ENCODE results near the gene MATN4. TPM values are rescaled to one million over a fixed set of nuclear protein-coding genes. Genes with fewer than 3 reads are reported as not detected.

MATN4 gene
- total RNA-seq, 1 experiment from 2014 or later, result 0.33 TPM

DNA sequence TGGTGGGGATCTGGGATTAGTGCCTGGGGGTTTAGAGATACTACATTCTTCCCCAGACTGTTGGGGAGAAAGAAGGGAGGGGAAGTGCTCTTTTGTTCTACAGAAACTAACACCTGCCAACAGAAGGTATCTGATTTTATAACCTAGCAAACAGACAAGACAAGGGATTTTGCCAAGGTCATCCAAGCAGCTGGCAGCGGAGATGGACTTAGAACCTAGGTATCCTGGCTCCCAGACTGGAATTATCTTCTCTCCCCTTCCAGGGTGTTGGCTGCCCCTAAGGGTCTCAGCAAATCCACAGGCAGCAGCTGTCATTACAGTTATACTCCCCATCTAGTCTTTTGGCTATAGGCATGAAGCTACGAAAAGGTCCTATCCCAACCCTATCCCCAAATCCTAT is 31.7 kb upstream of the MATN4 start:
- POLR2A ChIA-PET (ENCODE audit: unreplicated experiment), result no interaction called here
- BruUV-seq (replicated peaks), result no TSS peak
- no peak overlapping the region for H2AFZ ChIP-seq
- CTCF ChIA-PET, result no interaction called here
- intact Hi-C loops (cut with micrococcal nuclease; ENCODE audit: unreplicated experiment), result no loop called here
- no peaks in the 10 kb centered on the region for H3K9me3 ChIP-seq (ENCODE audit: insufficient read depth, low read depth)
- no peak overlapping the region for H3K27ac ChIP-seq
- H3K4me3 ChIP-seq, result no peak overlapping the region
- peak overlapping the region; percentile 93; the same call in 1 of the 2 replicates for H3K4me2 ChIP-seq
- peaks cover 90% of the 10 kb centered on the region for H3K4me1 ChIP-seq (replicated peaks; ENCODE audit: insufficient read depth)
- H3K36me3 ChIP-seq (ENCODE audit: low read depth), result peaks cover 44% of the 10 kb centered on the region
- peaks cover 77% of the 10 kb centered on the region for H3F3A ChIP-seq (ENCODE audit: insufficient read depth, low read depth)
- TF ChIP-seq, protein P1, sequence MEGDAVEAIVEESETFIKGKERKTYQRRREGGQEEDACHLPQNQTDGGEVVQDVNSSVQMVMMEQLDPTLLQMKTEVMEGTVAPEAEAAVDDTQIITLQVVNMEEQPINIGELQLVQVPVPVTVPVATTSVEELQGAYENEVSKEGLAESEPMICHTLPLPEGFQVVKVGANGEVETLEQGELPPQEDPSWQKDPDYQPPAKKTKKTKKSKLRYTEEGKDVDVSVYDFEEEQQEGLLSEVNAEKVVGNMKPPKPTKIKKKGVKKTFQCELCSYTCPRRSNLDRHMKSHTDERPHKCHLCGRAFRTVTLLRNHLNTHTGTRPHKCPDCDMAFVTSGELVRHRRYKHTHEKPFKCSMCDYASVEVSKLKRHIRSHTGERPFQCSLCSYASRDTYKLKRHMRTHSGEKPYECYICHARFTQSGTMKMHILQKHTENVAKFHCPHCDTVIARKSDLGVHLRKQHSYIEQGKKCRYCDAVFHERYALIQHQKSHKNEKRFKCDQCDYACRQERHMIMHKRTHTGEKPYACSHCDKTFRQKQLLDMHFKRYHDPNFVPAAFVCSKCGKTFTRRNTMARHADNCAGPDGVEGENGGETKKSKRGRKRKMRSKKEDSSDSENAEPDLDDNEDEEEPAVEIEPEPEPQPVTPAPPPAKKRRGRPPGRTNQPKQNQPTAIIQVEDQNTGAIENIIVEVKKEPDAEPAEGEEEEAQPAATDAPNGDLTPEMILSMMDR (conservative IDR thresholded peaks at IDR 0.05), result no peak
- TF ChIP-seq EZH2 (IDR thresholded peaks at IDR 0.05; ENCODE audit: low read depth), result no peak
- H3K27me3 ChIP-seq (ENCODE audit: insufficient read depth, low read depth), result no peaks in the 10 kb centered on the region
- peaks cover 94% of the 10 kb centered on the region for H3K79me2 ChIP-seq (ENCODE audit: low read depth)
- no peak for DNase-seq
- H3K9me2 ChIP-seq (ENCODE audit: insufficient read depth), result no peaks in the 10 kb centered on the region
- peaks cover 11% of the 10 kb centered on the region for H4K20me1 ChIP-seq (ENCODE audit: insufficient read depth)

DNA sequence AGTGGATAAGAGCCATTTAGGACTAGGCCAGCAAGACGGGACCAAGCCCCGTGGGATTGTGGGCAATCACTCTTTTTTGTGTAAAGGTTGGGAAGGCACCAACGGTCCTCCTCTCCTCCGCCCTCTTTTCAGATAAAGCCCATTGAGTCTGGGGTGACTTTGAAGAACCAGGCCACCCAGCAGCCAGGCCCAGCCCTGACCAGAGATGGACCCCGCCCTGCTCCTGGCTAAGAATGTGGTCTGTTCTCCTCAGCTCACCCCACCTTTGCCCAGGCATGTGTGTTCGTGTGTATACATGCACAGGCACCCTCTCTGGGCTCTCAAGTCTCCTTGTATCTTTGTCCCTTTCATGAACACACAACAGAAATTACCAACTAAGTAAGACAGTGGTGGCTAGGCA is 31.0 kb upstream of the MATN4 start:
- Histone ChIP-seq H3K9me3 (ENCODE audit: insufficient read depth, low read depth) (no peaks in the 10 kb centered on the region), H3K27me3 (ENCODE audit: insufficient read depth, low read depth) (no peaks in the 10 kb centered on the region), H4K20me1 (ENCODE audit: insufficient read depth) (peaks cover 11% of the 10 kb centered on the region), H3K36me3 (ENCODE audit: low read depth) (peaks cover 47% of the 10 kb centered on the region), H3F3A (ENCODE audit: insufficient read depth, low read depth) (peaks cover 71% of the 10 kb centered on the region), H3K4me1 (replicated peaks; ENCODE audit: insufficient read depth) (peaks cover 85% of the 10 kb centered on the region), H3K27ac (peak overlapping the region; percentile 81), H3K79me2 (ENCODE audit: low read depth) (peaks cover 95% of the 10 kb centered on the region), H3K4me3 (no peak overlapping the region), H3K4me2 (peak overlapping the region; percentile 93), H2AFZ (no peak overlapping the region), H3K9me2 (ENCODE audit: insufficient read depth) (no peaks in the 10 kb centered on the region)
- ChIA-PET POLR2A (ENCODE audit: unreplicated experiment) (no interaction called here), CTCF (interaction anchor here (0.6 kb wide), 1 partner anchor 23 kb away, joined by 5 read pairs; the partner anchor contains the start of gene SYS1)
- BruUV-seq (replicated peaks), result no TSS peak
- intact Hi-C loops (cut with micrococcal nuclease; ENCODE audit: unreplicated experiment), result no loop called here
- peak in 1 of 2 experiments; percentile 37 for DNase-seq
- no peak for TF ChIP-seq EZH2 (IDR thresholded peaks at IDR 0.05; ENCODE audit: low read depth)
- TF ChIP-seq, protein P1 (conservative IDR thresholded peaks at IDR 0.05), result no peak

DNA sequence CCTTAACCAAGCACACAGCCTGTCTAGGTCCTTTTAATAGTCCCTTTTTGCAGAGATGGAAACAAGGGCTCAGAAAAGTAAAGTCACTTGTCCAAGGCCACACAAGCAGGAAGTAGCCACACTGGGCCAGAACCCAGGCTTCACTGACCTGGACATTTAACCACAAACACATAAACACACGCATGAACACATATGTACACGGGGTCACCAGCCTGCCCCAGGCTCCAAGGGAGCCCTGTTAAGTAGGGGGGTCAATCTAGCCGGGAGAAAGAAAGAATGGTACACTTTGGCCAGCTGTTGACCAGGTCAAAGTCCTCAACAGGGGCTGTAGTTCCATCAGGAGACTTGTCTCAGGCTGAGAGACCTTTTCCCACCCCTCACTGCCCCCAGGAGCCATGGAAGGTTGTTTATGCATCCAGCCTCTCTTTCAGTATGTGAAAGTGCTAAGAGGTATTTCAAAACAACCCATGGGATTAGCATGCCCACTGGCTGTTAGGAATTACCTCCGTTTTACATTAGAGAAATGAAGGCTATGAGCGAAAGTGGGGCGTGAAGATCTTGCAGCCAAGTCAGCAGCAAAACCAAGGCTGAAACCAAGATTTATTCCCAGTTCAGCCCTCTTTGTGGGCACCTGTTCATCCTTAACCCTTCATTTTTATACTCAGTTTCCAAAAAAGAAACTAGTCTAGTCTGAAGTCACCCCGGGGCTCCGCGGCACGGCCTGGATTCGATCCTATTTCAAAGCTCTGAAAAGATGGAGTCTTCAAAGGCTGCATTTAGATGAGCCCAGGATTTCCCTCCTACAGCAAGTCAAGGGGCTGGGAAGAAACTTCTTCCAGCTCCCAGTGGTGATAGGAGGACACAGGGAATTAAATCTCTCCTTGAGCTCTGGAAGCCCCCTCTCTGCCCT is 30.3 kb upstream of the MATN4 start:
- H2AFZ ChIP-seq, result no peak overlapping the region
- H3K4me2 ChIP-seq, result peak overlapping the region; percentile 93
- H3K27me3 ChIP-seq (ENCODE audit: insufficient read depth, low read depth), result no peaks in the 10 kb centered on the region
- CTCF ChIA-PET, result interaction anchor here (0.6 kb wide), 1 partner anchor 24 kb away, joined by 5 read pairs; the partner anchor contains the start of gene SYS1
- intact Hi-C loops (cut with micrococcal nuclease; ENCODE audit: unreplicated experiment), result no loop called here
- H3K4me1 ChIP-seq (replicated peaks; ENCODE audit: insufficient read depth), result peaks cover 78% of the 10 kb centered on the region
- peaks cover 64% of the 10 kb centered on the region for H3F3A ChIP-seq (ENCODE audit: insufficient read depth, low read depth)
- peak overlapping the region; percentile 81 for H3K27ac ChIP-seq
- H3K79me2 ChIP-seq (ENCODE audit: low read depth), result peaks cover 91% of the 10 kb centered on the region
- TF ChIP-seq EZH2 (IDR thresholded peaks at IDR 0.05; ENCODE audit: low read depth), result no peak
- TF ChIP-seq, protein P1 (conservative IDR thresholded peaks at IDR 0.05), result no peak
- H3K36me3 ChIP-seq (ENCODE audit: low read depth), result peaks cover 51% of the 10 kb centered on the region
- TSS peak; percentile 15 for BruUV-seq (replicated peaks)
- no peak for DNase-seq
- POLR2A ChIA-PET (ENCODE audit: unreplicated experiment), result interaction anchor here (0.6 to 1.4 kb wide), 4 partner anchors 10 to 69 kb away, joined by 3 to 5 read pairs (median 4); partner anchors contain the start of genes DBNDD2, SDC4 and SYS1
- H4K20me1 ChIP-seq (ENCODE audit: insufficient read depth), result peaks cover 11% of the 10 kb centered on the region
- peak overlapping the region; percentile 11; the same call in 1 of the 2 replicates for H3K4me3 ChIP-seq
- H3K9me3 ChIP-seq (ENCODE audit: insufficient read depth, low read depth), result no peaks in the 10 kb centered on the region
- no peaks in the 10 kb centered on the region for H3K9me2 ChIP-seq (ENCODE audit: insufficient read depth)
